Measurements from ENCODE around the gene ZBTB40. TPM values are rescaled to one million over a fixed set of nuclear protein-coding genes. Genes with fewer than 3 reads are reported as not detected.

Gene ZBTB40
- total and polyA plus RNA-seq, 2 of the 13 experiments (the other 11 are each of a cell fraction or from before 2014, with no cell fraction given): 8.8 to 16.5 TPM

GRCh38 chr1:22451702-22452480 lies at the start of gene ZBTB40 (continued):
- no peak for TF ChIP-seq TCF7L2 (IDR thresholded peaks at IDR 0.05; ENCODE audit: low read depth, low read length)
- no peak; the same call in none of the 2 replicates for TF ChIP-seq ZNF768 (CRISPR knock-in tag; IDR thresholded peaks at IDR 0.05)
- TF ChIP-seq MATR3 (CRISPR knock-in tag; IDR thresholded peaks at IDR 0.05): no peak
- peak; percentile 21; the same call in 1 of the 2 replicates for TF ChIP-seq ZNF275 (CRISPR knock-in tag; IDR thresholded peaks at IDR 0.05; ENCODE audit: borderline replicate concordance)
- no peak for TF ChIP-seq E2F1 (CRISPR knock-in tag; IDR thresholded peaks at IDR 0.05)
- TF ChIP-seq ARHGAP35 (CRISPR knock-in tag; IDR thresholded peaks at IDR 0.05; ENCODE audit: borderline replicate concordance): 0 out of 2 replicates have a peak, but pooled peaks have one; percentile 21
- no peak for TF ChIP-seq ZNF160 (CRISPR knock-in tag; IDR thresholded peaks at IDR 0.05)
- peak; percentile 79 for TF ChIP-seq PITX1 (CRISPR knock-in tag; IDR thresholded peaks at IDR 0.05)
- TF ChIP-seq ZNF503 (CRISPR knock-in tag; IDR thresholded peaks at IDR 0.05): 0 out of 2 replicates have a peak, but pooled peaks have one; percentile 17
- no peak for TF ChIP-seq ZNF607 (CRISPR knock-in tag; IDR thresholded peaks at IDR 0.05; ENCODE audit: borderline replicate concordance)
- TF ChIP-seq ZNF567 (CRISPR knock-in tag; IDR thresholded peaks at IDR 0.05; ENCODE audit: borderline replicate concordance): no peak
- TF ChIP-seq CBFB (CRISPR knock-in tag; IDR thresholded peaks at IDR 0.05): peak; percentile 90
- TF ChIP-seq GATA4 (IDR thresholded peaks at IDR 0.05; ENCODE audit: borderline replicate concordance, low read depth): no peak
- no peak for TF ChIP-seq ZNF7 (CRISPR knock-in tag; IDR thresholded peaks at IDR 0.05)
- peak; percentile 49 for TF ChIP-seq TBL1XR1 (IDR thresholded peaks at IDR 0.05; ENCODE audit: borderline replicate concordance, low read length, partially characterized antibody)
- no peak for TF ChIP-seq MBNL3 (CRISPR knock-in tag; conservative IDR thresholded peaks at IDR 0.05)
- TF ChIP-seq ZFP36L2 (CRISPR knock-in tag; IDR thresholded peaks at IDR 0.05): no peak
- no peak; the same call in 1 of the 2 replicates for TF ChIP-seq NR0B2 (CRISPR knock-in tag; IDR thresholded peaks at IDR 0.05)
- no peak for TF ChIP-seq SRSF1 (optimal IDR thresholded peaks at IDR 0.05; ENCODE audit: low read depth, low read length)

Data from HepG2 (cell line).